HepG2 (cell line): ENCODE data around the gene CPNE1. TPM values are rescaled to one million over a fixed set of nuclear protein-coding genes. Genes with fewer than 3 reads are reported as not detected.

ENCODE experiments used
- NCOA2 ChIP-seq: sonication (generic); formaldehyde crosslinking; IDR thresholded peaks from 2 replicates; pipeline ENCODE4 v1.8.0; 2022; ENCODE audit warnings: inconsistent platforms
- NR1H2 ChIP-seq: sonication (generic); formaldehyde crosslinking; IDR thresholded peaks from 2 replicates; pipeline ENCODE4 v1.8.1; 2022; ENCODE audit warnings: low read depth, missing genetic modification reagents, borderline replicate concordance
- RFX1 ChIP-seq: fragments of 450-650 bp; IDR thresholded peaks from 2 replicates; pipeline ENCODE4 v1.6.1; 2017
- TSC22D2 ChIP-seq: sonication (generic); formaldehyde crosslinking; IDR thresholded peaks from 2 replicates; pipeline ENCODE4 v1.5.1; 2020; ENCODE audit warnings: missing genetic modification reagents, mild to moderate bottlenecking, borderline replicate concordance
- ZBTB7A ChIP-seq: sonication (generic); formaldehyde crosslinking; IDR thresholded peaks from 2 replicates; pipeline ENCODE4 v1.8.0; 2022; ENCODE audit warnings: mild to moderate bottlenecking, missing genetic modification reagents
- polyA plus RNA-seq, 8 experiments: library from polyadenylated mRNA; depleted of rRNA in 3 of 8; stranded (reverse) in 7 of 8; unstranded in 1 of 8; fragments of >200 nt; fragmentation: Illumina TruSeq in 4 of 8; extraction: Trizol in 4 of 8; gene quantifications; 2 replicates each; pipeline versions ENCODE4 v1.2.1 to v1.2.3, GENCODE V29; 2011 to 2016; ENCODE audit warnings: low read depth in 4 of 8, missing spikeins in 1 of 8, mixed read lengths in 1 of 8; ENCODE audit not compliant: insufficient read depth in 1 of 8
- total RNA-seq, 5 experiments: library from RNA; depleted of rRNA; stranded (reverse); fragments of >200 nt; fragmentation: Illumina TruSeq; extraction: Trizol; gene quantifications; 2 replicates each; pipeline ENCODE4 v1.2.3, GENCODE V29; 2016; ENCODE audit warnings: low read depth in 1 of 5
- TF ChIP-seq, protein P1 (sequence below): sonication (generic); formaldehyde crosslinking; IDR thresholded peaks from one replicate; pipeline ENCODE4 v1.5.1; 2020; ENCODE audit warnings: mild to moderate bottlenecking, missing genetic modification reagents; ENCODE audit errors: not compliant biosample characterization
- TF ChIP-seq, protein P2 (sequence below): sonication (generic); formaldehyde crosslinking; IDR thresholded peaks from 2 replicates; pipeline ENCODE4 v1.4.0; 2020; ENCODE audit warnings: missing genetic modification reagents
- TF ChIP-seq, protein P3 (sequence below): sonication (generic); formaldehyde crosslinking; IDR thresholded peaks from 2 replicates; pipeline ENCODE4 v1.4.0; 2020; ENCODE audit warnings: missing genetic modification reagents
- TF ChIP-seq, protein P4 (sequence below): sonication (generic); formaldehyde crosslinking; IDR thresholded peaks from 2 replicates; pipeline ENCODE4 v1.4.0; 2020; ENCODE audit warnings: missing genetic modification reagents, borderline replicate concordance

CPNE1 gene
- total and polyA plus RNA-seq, 2 of the 13 experiments (the other 11 are each of a cell fraction or from before 2014, with no cell fraction given): 408 to 431 TPM

DNA sequence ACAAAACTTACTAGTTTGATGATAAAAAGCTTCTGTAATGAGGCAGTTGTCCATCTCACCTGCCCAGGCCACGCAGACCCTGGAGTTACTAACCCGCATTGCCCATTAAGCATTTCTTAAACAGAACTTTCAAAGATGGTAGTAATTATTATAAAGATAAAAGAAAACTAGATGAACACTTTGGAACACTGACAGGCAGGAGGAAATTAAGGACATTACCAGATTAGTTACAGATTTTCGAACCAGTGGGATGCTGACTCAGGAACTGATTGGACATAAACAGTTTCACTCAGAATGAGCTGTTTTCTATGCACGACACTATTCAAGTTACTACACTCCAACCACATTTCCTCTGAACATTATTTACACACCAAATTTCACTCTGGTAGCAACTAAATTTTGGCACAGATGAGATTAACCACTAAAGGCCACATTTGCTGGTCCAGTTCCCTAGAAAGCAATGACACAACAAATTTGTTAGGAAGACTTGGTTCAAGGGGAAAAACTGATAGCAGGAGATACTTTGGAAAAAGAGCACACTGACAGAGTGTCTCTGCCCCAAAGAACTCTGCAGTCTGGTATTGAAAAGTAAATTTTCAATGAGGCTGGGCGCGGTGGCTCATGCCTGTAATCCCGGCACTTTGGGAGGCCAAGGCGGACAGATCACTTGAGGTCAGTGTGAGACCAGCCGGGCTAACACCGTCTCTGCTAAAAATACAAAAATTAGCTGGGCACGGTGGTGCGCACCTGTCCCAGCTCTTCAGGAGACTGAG, 37.5 kb upstream of the CPNE1 start (continued):
- TF ChIP-seq, protein P1, sequence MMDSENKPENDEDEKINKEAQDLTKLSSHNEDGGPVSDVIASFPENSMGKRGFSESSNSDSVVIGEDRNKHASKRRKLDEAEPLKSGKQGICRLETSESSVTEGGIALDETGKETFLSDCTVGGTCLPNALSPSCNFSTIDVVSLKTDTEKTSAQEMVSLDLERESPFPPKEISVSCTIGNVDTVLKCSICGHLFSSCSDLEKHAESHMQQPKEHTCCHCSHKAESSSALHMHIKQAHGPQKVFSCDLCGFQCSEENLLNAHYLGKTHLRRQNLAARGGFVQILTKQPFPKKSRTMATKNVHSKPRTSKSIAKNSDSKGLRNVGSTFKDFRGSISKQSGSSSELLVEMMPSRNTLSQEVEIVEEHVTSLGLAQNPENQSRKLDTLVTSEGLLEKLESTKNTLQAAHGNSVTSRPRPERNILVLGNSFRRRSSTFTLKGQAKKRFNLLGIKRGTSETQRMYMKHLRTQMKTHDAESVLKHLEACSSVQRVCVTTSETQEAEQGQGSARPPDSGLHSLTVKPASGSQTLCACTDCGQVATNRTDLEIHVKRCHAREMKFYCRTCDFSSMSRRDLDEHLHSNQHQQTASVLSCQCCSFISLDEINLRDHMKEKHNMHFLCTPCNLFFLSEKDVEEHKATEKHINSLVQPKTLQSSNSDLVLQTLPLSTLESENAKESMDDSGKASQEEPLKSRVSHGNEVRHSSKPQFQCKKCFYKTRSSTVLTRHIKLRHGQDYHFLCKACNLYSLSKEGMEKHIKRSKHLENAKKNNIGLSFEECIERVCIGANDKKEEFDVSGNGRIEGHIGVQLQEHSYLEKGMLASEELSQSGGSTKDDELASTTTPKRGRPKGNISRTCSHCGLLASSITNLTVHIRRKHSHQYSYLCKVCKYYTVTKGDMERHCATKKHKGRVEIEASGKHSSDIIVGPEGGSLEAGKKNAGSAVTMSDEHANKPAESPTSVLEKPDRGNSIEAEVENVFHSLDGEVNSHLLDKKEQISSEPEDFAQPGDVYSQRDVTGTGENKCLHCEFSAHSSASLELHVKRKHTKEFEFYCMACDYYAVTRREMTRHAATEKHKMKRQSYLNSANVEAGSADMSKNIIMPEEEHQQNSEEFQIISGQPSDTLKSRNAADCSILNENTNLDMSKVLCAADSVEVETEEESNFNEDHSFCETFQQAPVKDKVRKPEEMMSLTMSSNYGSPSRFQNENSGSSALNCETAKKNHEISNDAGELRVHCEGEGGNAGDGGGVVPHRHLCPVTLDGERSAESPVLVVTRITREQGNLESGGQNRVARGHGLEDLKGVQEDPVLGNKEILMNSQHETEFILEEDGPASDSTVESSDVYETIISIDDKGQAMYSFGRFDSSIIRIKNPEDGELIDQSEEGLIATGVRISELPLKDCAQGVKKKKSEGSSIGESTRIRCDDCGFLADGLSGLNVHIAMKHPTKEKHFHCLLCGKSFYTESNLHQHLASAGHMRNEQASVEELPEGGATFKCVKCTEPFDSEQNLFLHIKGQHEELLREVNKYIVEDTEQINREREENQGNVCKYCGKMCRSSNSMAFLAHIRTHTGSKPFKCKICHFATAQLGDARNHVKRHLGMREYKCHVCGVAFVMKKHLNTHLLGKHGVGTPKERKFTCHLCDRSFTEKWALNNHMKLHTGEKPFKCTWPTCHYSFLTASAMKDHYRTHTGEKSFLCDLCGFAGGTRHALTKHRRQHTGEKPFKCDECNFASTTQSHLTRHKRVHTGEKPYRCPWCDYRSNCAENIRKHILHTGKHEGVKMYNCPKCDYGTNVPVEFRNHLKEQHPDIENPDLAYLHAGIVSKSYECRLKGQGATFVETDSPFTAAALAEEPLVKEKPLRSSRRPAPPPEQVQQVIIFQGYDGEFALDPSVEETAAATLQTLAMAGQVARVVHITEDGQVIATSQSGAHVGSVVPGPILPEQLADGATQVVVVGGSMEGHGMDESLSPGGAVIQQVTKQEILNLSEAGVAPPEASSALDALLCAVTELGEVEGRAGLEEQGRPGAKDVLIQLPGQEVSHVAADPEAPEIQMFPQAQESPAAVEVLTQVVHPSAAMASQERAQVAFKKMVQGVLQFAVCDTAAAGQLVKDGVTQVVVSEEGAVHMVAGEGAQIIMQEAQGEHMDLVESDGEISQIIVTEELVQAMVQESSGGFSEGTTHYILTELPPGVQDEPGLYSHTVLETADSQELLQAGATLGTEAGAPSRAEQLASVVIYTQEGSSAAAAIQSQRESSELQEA: no peak
- TF ChIP-seq NCOA2 (no peak), NR1H2 (CRISPR knock-in tag) (no peak), RFX1 (no peak), TSC22D2 (CRISPR knock-in tag) (no peak), ZBTB7A (no peak)
- TF ChIP-seq, protein P2, sequence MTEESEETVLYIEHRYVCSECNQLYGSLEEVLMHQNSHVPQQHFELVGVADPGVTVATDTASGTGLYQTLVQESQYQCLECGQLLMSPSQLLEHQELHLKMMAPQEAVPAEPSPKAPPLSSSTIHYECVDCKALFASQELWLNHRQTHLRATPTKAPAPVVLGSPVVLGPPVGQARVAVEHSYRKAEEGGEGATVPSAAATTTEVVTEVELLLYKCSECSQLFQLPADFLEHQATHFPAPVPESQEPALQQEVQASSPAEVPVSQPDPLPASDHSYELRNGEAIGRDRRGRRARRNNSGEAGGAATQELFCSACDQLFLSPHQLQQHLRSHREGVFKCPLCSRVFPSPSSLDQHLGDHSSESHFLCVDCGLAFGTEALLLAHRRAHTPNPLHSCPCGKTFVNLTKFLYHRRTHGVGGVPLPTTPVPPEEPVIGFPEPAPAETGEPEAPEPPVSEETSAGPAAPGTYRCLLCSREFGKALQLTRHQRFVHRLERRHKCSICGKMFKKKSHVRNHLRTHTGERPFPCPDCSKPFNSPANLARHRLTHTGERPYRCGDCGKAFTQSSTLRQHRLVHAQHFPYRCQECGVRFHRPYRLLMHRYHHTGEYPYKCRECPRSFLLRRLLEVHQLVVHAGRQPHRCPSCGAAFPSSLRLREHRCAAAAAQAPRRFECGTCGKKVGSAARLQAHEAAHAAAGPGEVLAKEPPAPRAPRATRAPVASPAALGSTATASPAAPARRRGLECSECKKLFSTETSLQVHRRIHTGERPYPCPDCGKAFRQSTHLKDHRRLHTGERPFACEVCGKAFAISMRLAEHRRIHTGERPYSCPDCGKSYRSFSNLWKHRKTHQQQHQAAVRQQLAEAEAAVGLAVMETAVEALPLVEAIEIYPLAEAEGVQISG: no peak
- TF ChIP-seq, protein P3, sequence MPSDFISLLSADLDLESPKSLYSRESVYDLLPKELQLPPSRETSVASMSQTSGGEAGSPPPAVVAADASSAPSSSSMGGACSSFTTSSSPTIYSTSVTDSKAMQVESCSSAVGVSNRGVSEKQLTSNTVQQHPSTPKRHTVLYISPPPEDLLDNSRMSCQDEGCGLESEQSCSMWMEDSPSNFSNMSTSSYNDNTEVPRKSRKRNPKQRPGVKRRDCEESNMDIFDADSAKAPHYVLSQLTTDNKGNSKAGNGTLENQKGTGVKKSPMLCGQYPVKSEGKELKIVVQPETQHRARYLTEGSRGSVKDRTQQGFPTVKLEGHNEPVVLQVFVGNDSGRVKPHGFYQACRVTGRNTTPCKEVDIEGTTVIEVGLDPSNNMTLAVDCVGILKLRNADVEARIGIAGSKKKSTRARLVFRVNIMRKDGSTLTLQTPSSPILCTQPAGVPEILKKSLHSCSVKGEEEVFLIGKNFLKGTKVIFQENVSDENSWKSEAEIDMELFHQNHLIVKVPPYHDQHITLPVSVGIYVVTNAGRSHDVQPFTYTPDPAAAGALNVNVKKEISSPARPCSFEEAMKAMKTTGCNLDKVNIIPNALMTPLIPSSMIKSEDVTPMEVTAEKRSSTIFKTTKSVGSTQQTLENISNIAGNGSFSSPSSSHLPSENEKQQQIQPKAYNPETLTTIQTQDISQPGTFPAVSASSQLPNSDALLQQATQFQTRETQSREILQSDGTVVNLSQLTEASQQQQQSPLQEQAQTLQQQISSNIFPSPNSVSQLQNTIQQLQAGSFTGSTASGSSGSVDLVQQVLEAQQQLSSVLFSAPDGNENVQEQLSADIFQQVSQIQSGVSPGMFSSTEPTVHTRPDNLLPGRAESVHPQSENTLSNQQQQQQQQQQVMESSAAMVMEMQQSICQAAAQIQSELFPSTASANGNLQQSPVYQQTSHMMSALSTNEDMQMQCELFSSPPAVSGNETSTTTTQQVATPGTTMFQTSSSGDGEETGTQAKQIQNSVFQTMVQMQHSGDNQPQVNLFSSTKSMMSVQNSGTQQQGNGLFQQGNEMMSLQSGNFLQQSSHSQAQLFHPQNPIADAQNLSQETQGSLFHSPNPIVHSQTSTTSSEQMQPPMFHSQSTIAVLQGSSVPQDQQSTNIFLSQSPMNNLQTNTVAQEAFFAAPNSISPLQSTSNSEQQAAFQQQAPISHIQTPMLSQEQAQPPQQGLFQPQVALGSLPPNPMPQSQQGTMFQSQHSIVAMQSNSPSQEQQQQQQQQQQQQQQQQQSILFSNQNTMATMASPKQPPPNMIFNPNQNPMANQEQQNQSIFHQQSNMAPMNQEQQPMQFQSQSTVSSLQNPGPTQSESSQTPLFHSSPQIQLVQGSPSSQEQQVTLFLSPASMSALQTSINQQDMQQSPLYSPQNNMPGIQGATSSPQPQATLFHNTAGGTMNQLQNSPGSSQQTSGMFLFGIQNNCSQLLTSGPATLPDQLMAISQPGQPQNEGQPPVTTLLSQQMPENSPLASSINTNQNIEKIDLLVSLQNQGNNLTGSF: 0 out of 2 replicates have a peak, but pooled peaks have one; percentile 53
- TF ChIP-seq, protein P4, sequence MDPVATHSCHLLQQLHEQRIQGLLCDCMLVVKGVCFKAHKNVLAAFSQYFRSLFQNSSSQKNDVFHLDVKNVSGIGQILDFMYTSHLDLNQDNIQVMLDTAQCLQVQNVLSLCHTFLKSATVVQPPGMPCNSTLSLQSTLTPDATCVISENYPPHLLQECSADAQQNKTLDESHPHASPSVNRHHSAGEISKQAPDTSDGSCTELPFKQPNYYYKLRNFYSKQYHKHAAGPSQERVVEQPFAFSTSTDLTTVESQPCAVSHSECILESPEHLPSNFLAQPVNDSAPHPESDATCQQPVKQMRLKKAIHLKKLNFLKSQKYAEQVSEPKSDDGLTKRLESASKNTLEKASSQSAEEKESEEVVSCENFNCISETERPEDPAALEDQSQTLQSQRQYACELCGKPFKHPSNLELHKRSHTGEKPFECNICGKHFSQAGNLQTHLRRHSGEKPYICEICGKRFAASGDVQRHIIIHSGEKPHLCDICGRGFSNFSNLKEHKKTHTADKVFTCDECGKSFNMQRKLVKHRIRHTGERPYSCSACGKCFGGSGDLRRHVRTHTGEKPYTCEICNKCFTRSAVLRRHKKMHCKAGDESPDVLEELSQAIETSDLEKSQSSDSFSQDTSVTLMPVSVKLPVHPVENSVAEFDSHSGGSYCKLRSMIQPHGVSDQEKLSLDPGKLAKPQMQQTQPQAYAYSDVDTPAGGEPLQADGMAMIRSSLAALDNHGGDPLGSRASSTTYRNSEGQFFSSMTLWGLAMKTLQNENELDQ (CRISPR knock-in tag): no peak
